ENCODE results near the gene PHKA2. TPM values are rescaled to one million over a fixed set of nuclear protein-coding genes. Genes with fewer than 3 reads are reported as not detected.
A peak's percentile ranks its signal among the peaks of the same experiment; 100 is the strongest.

PHKA2 gene
- total and polyA plus RNA-seq, 7 donors: 4.2 to 22.7 (median 11.1) TPM

GRCh38 chrX:18871970-18872369 lies 111.9 kb downstream of the PHKA2 start:
- intact Hi-C loops (cut with DNase I): no loop called here
- Histone ChIP-seq H3K36me3 (no peaks in the 10 kb centered on the region), H3K4me3 (no peak overlapping the region), H3K9me3 (no peaks in the 10 kb centered on the region), H3K4me1 (peaks cover 0 to 27% (median 22%) of the 10 kb centered on the region in 4 donors), H3K27ac (peak overlapping the region in 3 of 4 donors; percentile 49 to 78 (median 71)), H3K27me3 (no peaks in the 10 kb centered on the region)
- TF ChIP-seq POLR2A (IDR thresholded peaks at IDR 0.05) (no peak), POLR2AphosphoS5 (IDR thresholded peaks at IDR 0.05) (no peak), EP300 (IDR thresholded peaks at IDR 0.05) (no peak)
- TF ChIP-seq, protein P1, sequence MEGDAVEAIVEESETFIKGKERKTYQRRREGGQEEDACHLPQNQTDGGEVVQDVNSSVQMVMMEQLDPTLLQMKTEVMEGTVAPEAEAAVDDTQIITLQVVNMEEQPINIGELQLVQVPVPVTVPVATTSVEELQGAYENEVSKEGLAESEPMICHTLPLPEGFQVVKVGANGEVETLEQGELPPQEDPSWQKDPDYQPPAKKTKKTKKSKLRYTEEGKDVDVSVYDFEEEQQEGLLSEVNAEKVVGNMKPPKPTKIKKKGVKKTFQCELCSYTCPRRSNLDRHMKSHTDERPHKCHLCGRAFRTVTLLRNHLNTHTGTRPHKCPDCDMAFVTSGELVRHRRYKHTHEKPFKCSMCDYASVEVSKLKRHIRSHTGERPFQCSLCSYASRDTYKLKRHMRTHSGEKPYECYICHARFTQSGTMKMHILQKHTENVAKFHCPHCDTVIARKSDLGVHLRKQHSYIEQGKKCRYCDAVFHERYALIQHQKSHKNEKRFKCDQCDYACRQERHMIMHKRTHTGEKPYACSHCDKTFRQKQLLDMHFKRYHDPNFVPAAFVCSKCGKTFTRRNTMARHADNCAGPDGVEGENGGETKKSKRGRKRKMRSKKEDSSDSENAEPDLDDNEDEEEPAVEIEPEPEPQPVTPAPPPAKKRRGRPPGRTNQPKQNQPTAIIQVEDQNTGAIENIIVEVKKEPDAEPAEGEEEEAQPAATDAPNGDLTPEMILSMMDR (IDR thresholded peaks at IDR 0.05): no peak
- WGBS, 2 donors: 67 to 82% methylated on average over 12 of the region's 12 CpGs
- no peak for DNase-seq

GRCh38 chrX:18871161-18871890 lies 112.6 kb downstream of the PHKA2 start:
- H3K9me3 ChIP-seq: no peaks in the 10 kb centered on the region
- no peak for DNase-seq
- H3K27ac ChIP-seq: peak overlapping the region; percentile 32 to 78 (median 60)
- intact Hi-C loops (cut with DNase I): no loop called here
- H3K27me3 ChIP-seq: no peaks in the 10 kb centered on the region
- H3K36me3 ChIP-seq: no peaks in the 10 kb centered on the region
- WGBS, 2 donors: 73 to 89% methylated on average over 10 of the region's 10 CpGs
- no peak overlapping the region for H3K4me3 ChIP-seq
- TF ChIP-seq, protein P1 (IDR thresholded peaks at IDR 0.05): no peak
- H3K4me1 ChIP-seq: peaks cover 0 to 27% (median 22%) of the 10 kb centered on the region in 4 donors

DNA sequence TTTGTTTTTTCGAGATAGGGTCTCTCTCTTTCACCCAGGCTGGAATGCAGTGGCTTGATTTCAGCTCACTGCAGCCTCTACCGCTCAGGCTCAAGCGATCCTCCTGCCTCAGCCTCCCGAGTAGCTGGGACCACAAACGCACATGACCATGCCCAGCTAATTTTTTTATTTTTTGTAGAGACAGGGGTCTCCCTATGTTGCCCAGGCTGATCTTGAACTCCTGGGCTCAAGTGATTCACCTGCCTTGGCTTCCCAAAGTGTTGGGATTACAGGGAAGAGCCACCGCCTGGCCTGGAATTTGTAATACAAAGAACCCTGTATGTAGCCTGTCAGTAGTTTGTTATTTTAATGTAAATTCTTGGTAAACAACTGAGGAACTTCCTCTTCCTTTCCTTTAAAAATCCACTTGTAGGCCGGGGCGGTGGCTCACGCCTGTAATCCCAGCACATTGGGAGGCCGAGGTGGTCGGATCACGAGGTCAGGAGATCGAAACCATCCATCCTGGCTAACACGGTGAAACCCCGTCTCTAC lies 119.5 kb downstream of the PHKA2 start:
- Histone ChIP-seq H3K4me1 (no peaks in the 10 kb centered on the region), H3K9me3 (no peaks in the 10 kb centered on the region), H3K36me3 (no peaks in the 10 kb centered on the region), H3K27me3 (no peaks in the 10 kb centered on the region), H3K27ac (no peak overlapping the region), H3K4me3 (no peak overlapping the region)
- 89 to 92% methylated on average over 15 of the region's 15 CpGs for WGBS, 2 donors
- TF ChIP-seq POLR2AphosphoS5 (IDR thresholded peaks at IDR 0.05) (no peak), EP300 (IDR thresholded peaks at IDR 0.05) (no peak), POLR2A (IDR thresholded peaks at IDR 0.05) (no peak)
- TF ChIP-seq, protein P1 (IDR thresholded peaks at IDR 0.05): no peak
- intact Hi-C loops (cut with DNase I): no loop called here
- no peak for DNase-seq

GRCh38 chrX:18861511-18861910 lies 122.4 kb downstream of the PHKA2 start:
- WGBS, 2 donors: 92 to 93% methylated on average over 5 of the region's 5 CpGs
- Histone ChIP-seq H3K9me3 (no peaks in the 10 kb centered on the region), H3K4me3 (no peak overlapping the region), H3K27me3 (no peaks in the 10 kb centered on the region), H3K27ac (no peak overlapping the region), H3K4me1 (no peaks in the 10 kb centered on the region), H3K36me3 (no peaks in the 10 kb centered on the region)
- TF ChIP-seq, protein P1 (IDR thresholded peaks at IDR 0.05): no peak
- TF ChIP-seq EP300 (IDR thresholded peaks at IDR 0.05) (no peak), POLR2AphosphoS5 (IDR thresholded peaks at IDR 0.05) (no peak), POLR2A (IDR thresholded peaks at IDR 0.05) (no peak)
- no peak for DNase-seq
- intact Hi-C loops (cut with DNase I): no loop called here

All from sigmoid colon (tissue), 7 donors.